GM18520 (cell line): ENCODE measurements around the gene OIP5.
"Not testable (repeated sequence)": the region's sequence is repeated elsewhere in the genome, so short reads cannot be mapped to it uniquely, and the experiment has no call there.

ENCODE experiments used
- ATAC-seq: cut with Tn5 transposase; IDR thresholded peaks from one replicate; pipeline ENCODE4 v1.9.1; 2021; ENCODE audit not compliant: unreplicated experiment

The OIP5 gene

DNA sequence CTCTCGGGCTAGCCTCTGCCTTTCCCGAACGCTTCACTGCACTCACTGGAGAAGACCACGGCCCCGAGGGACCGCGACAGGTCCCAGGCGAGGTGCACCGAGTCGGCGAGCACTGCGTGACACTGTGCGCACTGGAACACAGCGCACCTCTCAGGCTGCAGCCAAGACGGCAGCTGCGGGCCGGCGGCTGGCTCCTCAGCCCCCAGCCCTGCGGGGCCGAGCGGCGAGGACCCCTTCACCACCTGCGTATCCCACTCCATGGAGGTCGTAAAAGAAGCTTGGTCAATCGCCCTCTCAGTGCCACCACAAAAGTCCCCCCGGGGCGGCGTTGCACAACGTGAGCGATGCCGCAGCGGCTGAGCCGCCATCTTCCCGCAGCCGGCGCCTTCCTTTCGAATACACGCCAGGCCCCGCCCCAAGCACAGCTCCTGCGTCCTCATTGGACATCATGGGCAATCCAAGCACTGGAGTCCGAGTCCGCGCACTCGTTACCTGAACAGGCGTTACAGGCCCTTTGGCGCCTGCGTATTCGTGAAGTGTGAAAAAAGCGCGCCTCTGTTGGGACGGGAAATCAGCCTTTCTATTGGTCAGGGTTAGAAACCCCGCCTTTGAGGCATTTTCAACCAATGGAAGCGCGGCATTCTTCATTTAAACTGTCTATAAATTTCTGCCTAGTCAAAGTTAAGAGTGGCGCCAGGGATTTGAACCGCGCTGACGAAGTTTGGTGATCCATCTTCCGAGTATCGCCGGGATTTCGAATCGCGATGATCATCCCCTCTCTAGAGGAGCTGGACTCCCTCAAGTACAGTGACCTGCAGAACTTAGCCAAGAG is at the start of gene OIP5, which contains the start of gene NUSAP1:
TSS of gene OIP5 (minus strand) at position 398 of the 832 bp plus-strand sequence. CDS start at position 368, 30 bp downstream.
TSS of gene NUSAP1 (plus strand) at position 688 of the 832 bp plus-strand sequence. CDS start at position 765, 77 bp downstream.
- ATAC-seq = peak; percentile 88

- no peak for ATAC-seq
Measured at GRCh38 chr15:41377978-41378377, 45.6 kb upstream of the OIP5 start.

DNA sequence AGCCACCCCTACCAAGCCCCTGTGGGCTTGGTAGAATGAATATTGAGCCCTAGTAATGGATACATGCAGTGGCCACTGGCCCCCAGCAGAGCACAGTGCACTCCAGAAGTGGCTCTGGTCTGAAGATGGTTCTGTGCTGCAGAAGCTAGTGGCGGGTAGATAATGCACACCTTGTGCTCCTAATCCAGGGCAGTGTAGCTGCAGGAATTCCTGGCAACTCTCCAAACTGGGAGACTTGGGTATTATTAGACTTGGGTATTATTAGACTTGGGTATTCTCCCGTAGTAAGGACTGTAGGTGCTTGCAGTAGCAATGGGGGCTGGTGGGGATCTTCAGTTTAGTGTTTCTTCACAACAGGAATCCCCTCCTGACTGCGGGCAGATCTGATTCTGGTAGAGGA is 35.0 kb upstream of the OIP5 start:
- ATAC-seq = no peak

GRCh38 chr15:41354371-41354770 is 22.0 kb upstream of the OIP5 start:
- ATAC-seq = no peak

GRCh38 chr15:41350057-41350717 is 17.8 kb upstream of the OIP5 start:
- no peak for ATAC-seq

- ATAC-seq = no peak
Measured at GRCh38 chr15:41347236-41347635, 14.8 kb upstream of the OIP5 start.

GRCh38 chr15:41341519-41341918 is 9.1 kb upstream of the OIP5 start:
- no peak for ATAC-seq

- ATAC-seq = no peak
Measured at GRCh38 chr15:41340189-41340695, 7.9 kb upstream of the OIP5 start.

- no peak for ATAC-seq
Measured at GRCh38 chr15:41337631-41338522, 5.5 kb upstream of the OIP5 start.

GRCh38 chr15:41337047-41337446 is 4.7 kb upstream of the OIP5 start:
- no peak for ATAC-seq

- ATAC-seq = no peak
Measured at GRCh38 chr15:41336549-41336948, 4.2 kb upstream of the OIP5 start.

- no peak for ATAC-seq
Measured at GRCh38 chr15:41334293-41335120, 2.1 kb upstream of the OIP5 start.

DNA sequence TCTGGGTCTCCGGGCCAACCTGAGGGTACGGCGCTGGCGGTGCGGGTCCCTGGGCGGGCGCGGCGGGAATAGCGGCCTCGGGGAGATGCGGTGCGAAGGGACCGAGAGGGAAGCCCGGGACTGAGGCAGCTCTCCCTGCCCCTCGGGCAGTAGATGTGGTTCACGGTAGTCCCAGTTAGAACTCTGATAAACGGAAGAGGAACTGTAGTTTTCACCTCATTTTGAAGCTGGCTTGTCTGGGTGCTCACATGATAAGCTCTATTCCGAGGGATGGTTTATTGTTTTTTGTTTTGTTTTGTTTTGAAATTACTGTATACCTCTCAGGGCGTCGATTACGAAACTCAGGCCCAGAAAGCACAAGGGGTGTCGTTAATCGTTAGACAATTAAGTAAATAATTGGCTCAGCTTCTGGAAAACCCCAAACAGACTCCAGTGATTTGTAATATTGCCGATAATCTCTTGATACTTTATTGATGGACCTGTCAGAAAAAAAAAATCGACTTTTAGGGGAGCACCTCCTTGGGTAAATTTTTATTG is 703 bp upstream of the OIP5 start:
- ATAC-seq = peak; percentile 6

DNA sequence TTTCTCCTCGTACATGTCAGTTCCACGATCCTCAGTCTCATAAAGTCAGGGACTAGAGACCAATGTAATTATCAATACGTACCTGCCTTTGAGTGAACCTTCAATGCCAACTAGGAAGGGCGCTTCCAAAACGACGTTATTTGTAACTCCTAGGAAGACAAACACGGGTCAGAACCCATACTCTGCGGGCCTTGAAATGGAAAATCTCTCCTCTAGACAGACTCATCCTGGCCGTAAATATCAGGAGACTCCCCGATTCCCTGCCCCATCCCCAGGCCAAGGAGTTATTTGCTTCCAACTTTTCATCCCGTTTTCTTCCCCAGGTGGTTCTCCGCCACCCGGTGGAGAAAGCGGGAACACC is 578 bp downstream of the OIP5 start:
- ATAC-seq = no peak

- no peak for ATAC-seq
Measured at GRCh38 chr15:41331281-41331680, 1.1 kb downstream of the OIP5 start.

- no peak for ATAC-seq
Measured at GRCh38 chr15:41323611-41324010, 8.8 kb downstream of the OIP5 start.

DNA sequence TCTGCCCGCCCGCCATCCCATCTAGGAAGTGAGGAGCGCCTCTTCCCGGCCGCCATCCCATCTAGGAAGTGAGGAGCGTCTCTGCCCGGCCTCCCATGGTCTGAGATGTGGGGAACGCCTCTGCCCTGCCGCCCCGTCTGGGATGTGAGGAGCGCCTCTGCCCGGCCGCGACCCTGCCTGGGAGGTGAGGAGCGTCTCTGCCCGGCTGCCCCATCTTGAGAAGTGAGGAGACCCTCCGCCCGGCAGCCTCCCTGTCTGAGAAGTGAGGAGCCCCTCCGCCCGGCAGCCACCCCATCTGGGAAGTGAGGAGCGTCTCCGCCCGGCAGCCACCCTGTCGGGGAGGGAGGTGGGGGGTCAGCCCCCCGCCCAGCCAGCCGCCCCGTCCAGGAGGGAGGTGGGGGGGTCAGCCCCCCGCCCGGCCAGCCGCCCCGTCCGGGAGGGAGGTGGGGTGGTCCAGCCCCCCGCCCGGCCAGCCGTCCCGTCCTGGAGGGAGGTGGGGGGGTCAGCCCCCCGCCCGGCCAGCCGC is 11.5 kb downstream of the OIP5 start:
- ATAC-seq = not testable (repeated sequence)

- ATAC-seq = no peak
Measured at GRCh38 chr15:41309226-41309905, 23.0 kb downstream of the OIP5 start.

DNA sequence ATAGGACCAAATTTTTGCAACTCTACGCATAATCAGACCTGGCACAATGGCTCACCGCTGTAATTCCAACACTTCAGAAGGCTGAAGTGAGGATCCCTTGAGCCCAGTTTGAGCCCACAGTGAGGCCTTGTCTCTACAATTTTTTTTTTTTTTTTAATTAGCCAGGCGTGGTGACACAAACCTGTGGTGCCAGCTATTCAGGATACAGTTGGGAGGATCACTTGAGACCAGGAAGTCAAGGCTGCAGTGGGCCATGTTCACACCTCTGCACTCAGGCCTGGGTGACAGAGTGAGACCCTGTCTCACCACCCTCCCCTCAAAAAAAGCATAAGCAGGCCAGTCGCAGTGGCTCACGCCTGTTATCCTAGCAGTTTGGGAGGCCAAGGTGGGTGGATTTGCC is 24.7 kb downstream of the OIP5 start:
- no peak for ATAC-seq
